ENCODE results near the gene TMEM170B.

Gene TMEM170B

DNA sequence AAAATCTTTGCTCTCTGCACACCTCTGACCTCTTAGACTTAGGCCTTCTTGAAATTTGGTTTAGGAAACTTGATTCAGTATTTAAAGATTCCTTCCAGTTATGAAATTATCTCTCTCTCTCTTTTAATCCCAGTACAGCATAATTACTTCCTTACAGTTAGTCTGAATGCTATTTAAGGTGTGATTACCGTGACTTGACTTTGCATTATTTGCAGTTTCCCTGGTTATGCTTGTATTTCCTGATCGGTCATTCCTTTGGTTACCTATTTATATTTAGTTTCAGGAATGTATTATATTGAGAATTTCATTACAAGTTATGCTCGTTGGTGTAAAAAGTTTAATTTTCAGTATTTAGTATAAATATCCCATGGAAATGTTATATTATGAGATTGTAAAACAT, 16.3 kb downstream of the TMEM170B start:
- TF ChIP-seq CREB1 (IDR thresholded peaks at IDR 0.05; ENCODE audit: low read depth): no peak
- no peak for TF ChIP-seq TCF12 (IDR thresholded peaks at IDR 0.05; ENCODE audit: low read depth)
- no peak for TF ChIP-seq EP300 (IDR thresholded peaks at IDR 0.05; ENCODE audit: borderline replicate concordance)
- TF ChIP-seq YY1 (IDR thresholded peaks at IDR 0.05; ENCODE audit: low read depth): no peak
- TF ChIP-seq, protein P1, sequence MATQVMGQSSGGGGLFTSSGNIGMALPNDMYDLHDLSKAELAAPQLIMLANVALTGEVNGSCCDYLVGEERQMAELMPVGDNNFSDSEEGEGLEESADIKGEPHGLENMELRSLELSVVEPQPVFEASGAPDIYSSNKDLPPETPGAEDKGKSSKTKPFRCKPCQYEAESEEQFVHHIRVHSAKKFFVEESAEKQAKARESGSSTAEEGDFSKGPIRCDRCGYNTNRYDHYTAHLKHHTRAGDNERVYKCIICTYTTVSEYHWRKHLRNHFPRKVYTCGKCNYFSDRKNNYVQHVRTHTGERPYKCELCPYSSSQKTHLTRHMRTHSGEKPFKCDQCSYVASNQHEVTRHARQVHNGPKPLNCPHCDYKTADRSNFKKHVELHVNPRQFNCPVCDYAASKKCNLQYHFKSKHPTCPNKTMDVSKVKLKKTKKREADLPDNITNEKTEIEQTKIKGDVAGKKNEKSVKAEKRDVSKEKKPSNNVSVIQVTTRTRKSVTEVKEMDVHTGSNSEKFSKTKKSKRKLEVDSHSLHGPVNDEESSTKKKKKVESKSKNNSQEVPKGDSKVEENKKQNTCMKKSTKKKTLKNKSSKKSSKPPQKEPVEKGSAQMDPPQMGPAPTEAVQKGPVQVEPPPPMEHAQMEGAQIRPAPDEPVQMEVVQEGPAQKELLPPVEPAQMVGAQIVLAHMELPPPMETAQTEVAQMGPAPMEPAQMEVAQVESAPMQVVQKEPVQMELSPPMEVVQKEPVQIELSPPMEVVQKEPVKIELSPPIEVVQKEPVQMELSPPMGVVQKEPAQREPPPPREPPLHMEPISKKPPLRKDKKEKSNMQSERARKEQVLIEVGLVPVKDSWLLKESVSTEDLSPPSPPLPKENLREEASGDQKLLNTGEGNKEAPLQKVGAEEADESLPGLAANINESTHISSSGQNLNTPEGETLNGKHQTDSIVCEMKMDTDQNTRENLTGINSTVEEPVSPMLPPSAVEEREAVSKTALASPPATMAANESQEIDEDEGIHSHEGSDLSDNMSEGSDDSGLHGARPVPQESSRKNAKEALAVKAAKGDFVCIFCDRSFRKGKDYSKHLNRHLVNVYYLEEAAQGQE (IDR thresholded peaks at IDR 0.05; ENCODE audit: low read depth): no peak
- TF ChIP-seq TEAD4 (IDR thresholded peaks at IDR 0.05): no peak
- TF ChIP-seq, protein P2, sequence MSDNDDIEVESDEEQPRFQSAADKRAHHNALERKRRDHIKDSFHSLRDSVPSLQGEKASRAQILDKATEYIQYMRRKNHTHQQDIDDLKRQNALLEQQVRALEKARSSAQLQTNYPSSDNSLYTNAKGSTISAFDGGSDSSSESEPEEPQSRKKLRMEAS (IDR thresholded peaks at IDR 0.05): no peak
- TF ChIP-seq ZBTB7A (IDR thresholded peaks at IDR 0.05; ENCODE audit: low read depth): no peak
- no peak for TF ChIP-seq CEBPB (IDR thresholded peaks at IDR 0.05)
- no peak for TF ChIP-seq EGR1 (IDR thresholded peaks at IDR 0.05)
- TF ChIP-seq, protein P3, sequence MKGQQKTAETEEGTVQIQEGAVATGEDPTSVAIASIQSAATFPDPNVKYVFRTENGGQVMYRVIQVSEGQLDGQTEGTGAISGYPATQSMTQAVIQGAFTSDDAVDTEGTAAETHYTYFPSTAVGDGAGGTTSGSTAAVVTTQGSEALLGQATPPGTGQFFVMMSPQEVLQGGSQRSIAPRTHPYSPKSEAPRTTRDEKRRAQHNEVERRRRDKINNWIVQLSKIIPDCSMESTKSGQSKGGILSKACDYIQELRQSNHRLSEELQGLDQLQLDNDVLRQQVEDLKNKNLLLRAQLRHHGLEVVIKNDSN (IDR thresholded peaks at IDR 0.05): no peak
- no peak for TF ChIP-seq NFIC (IDR thresholded peaks at IDR 0.05)

DNA sequence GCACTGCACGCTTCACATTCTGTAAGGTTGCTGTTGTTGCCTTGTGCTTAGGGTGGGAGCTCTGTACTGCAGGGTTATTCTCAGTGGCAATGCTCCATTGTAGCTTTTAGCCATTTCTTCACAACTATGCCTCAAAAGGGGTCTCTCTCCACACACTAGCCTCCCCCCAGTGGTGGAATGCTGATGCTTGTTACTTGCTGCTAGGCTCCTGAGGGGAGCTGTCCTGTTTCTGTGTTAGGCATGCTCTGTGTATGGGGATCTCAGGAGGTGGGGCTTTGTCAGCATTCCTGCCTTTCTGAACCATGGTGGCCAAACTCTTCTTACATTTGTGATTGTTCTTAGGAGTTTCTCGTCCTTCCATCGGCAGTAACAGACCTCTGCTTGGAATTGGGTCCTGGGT, 18.8 kb downstream of the TMEM170B start:
- TF ChIP-seq EP300 (IDR thresholded peaks at IDR 0.05; ENCODE audit: borderline replicate concordance): no peak
- no peak for TF ChIP-seq EGR1 (IDR thresholded peaks at IDR 0.05)
- no peak for TF ChIP-seq FOXM1 (IDR thresholded peaks at IDR 0.05; ENCODE audit: borderline replicate concordance, low read depth)
- no peak for TF ChIP-seq TAF1 (IDR thresholded peaks at IDR 0.05; ENCODE audit: low read depth)
- TF ChIP-seq, protein P1 (IDR thresholded peaks at IDR 0.05; ENCODE audit: low read depth): no peak
- no peak for TF ChIP-seq YY1 (IDR thresholded peaks at IDR 0.05; ENCODE audit: low read depth)
- TF ChIP-seq RAD21 (IDR thresholded peaks at IDR 0.05; ENCODE audit: low read depth): no peak
- TF ChIP-seq CREB1 (IDR thresholded peaks at IDR 0.05; ENCODE audit: low read depth): no peak
- TF ChIP-seq, protein P2 (IDR thresholded peaks at IDR 0.05): no peak
- TF ChIP-seq, protein P3 (IDR thresholded peaks at IDR 0.05): no peak
- no peak for TF ChIP-seq TCF12 (IDR thresholded peaks at IDR 0.05; ENCODE audit: low read depth)
- no peak for TF ChIP-seq NFIC (IDR thresholded peaks at IDR 0.05)
- no peak for TF ChIP-seq CEBPB (IDR thresholded peaks at IDR 0.05)
- TF ChIP-seq TEAD4 (IDR thresholded peaks at IDR 0.05): no peak
- no peak for TF ChIP-seq ZBTB7A (IDR thresholded peaks at IDR 0.05; ENCODE audit: low read depth)

DNA sequence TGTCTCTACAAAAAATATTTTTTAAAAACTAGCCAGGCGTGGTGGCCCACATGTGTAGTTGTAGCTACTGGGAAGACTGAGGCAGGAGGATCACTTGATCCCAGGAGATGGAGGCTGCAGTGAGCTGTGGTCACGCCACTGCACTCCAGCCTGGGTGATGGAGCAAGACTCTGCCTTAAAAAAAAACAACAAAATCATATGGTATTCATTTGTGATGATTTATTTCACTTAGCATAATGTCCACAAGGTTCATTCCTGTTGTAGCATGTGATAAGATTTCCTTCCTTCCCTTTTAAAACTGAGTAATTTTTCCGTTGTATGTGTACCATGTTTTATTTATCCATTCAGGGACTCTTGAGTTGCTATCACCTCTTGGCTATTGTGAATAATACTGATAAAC, 26.2 kb downstream of the TMEM170B start:
- no peak for TF ChIP-seq TAF1 (IDR thresholded peaks at IDR 0.05; ENCODE audit: low read depth)
- no peak for TF ChIP-seq EGR1 (IDR thresholded peaks at IDR 0.05)
- TF ChIP-seq, protein P1 (IDR thresholded peaks at IDR 0.05; ENCODE audit: low read depth): no peak
- no peak for TF ChIP-seq NFIC (IDR thresholded peaks at IDR 0.05)
- TF ChIP-seq TCF12 (IDR thresholded peaks at IDR 0.05; ENCODE audit: low read depth): no peak
- TF ChIP-seq FOXM1 (IDR thresholded peaks at IDR 0.05; ENCODE audit: borderline replicate concordance, low read depth): no peak
- TF ChIP-seq CEBPB (IDR thresholded peaks at IDR 0.05): no peak
- no peak for TF ChIP-seq RAD21 (IDR thresholded peaks at IDR 0.05; ENCODE audit: low read depth)
- no peak for TF ChIP-seq CREB1 (IDR thresholded peaks at IDR 0.05; ENCODE audit: low read depth)
- no peak for TF ChIP-seq ZBTB7A (IDR thresholded peaks at IDR 0.05; ENCODE audit: low read depth)
- TF ChIP-seq, protein P3 (IDR thresholded peaks at IDR 0.05): no peak
- no peak for TF ChIP-seq YY1 (IDR thresholded peaks at IDR 0.05; ENCODE audit: low read depth)
- no peak for TF ChIP-seq EP300 (IDR thresholded peaks at IDR 0.05; ENCODE audit: borderline replicate concordance)
- TF ChIP-seq TEAD4 (IDR thresholded peaks at IDR 0.05): no peak
- TF ChIP-seq, protein P2 (IDR thresholded peaks at IDR 0.05): no peak

DNA sequence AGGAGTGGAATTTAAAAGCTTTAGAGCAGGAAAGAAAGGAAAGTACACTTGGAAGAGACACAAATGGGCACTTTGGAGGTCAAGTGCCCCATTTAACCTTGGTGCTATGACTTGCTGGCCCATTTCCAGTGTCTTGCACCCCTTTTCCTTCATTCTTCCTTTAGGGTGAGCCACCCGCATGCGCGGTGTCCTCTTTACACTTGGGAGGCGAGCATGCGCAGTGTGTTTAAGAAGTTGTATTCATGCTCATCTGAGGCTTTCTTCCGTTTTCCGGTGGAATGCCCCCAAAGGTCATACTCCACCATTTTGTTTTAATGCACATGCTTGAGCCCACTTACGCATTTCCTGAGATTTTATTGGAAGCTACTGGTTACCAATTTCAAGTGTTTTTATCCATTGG, 29.1 kb downstream of the TMEM170B start:
- TF ChIP-seq CEBPB (IDR thresholded peaks at IDR 0.05): no peak

All from Ishikawa (cell line).